AG10803 (cell line): ENCODE data around the gene GAA.
"Not testable (repeated sequence)": the region's sequence is repeated elsewhere in the genome, so short reads cannot be mapped to it uniquely, and the experiment has no call there.

Experiments used
- DNase-seq: peaks from one replicate; pipeline ENCODE4 v3.0.0; 2010; ENCODE audit warnings: low read depth
- H3K4me3 ChIP-seq: 2 replicates; pipeline ENCODE4 v1.5.1; 2011; ENCODE audit warnings: mild to moderate bottlenecking, low read length, control low read depth
- CTCF ChIP-seq: conservative IDR thresholded peaks from 2 replicates; pipeline ENCODE4 v1.5.1; 2011; ENCODE audit warnings: mild to moderate bottlenecking, low read length, control low read depth, inconsistent platforms

GAA gene

GRCh38 chr17:80083136-80083661, 18.2 kb upstream of the GAA start:
- no peak overlapping the region for H3K4me3 ChIP-seq
- TF ChIP-seq CTCF: no peak
- DNase-seq: no peak

- no peak for DNase-seq
- TF ChIP-seq CTCF: no peak
- no peak overlapping the region for H3K4me3 ChIP-seq
These were observed 16.6 kb upstream of the GAA start for GRCh38 chr17:80084773-80085172.

- no peak for DNase-seq
- TF ChIP-seq CTCF: no peak
- no peak overlapping the region for H3K4me3 ChIP-seq
These were observed 15.3 kb upstream of the GAA start for GRCh38 chr17:80086081-80086480.

GRCh38 chr17:80086616-80087015, 14.8 kb upstream of the GAA start:
- no peak for TF ChIP-seq CTCF
- no peak for DNase-seq
- H3K4me3 ChIP-seq: no peak overlapping the region

- no peak for DNase-seq
- H3K4me3 ChIP-seq: no peak overlapping the region
- TF ChIP-seq CTCF: no peak
These were observed 13.8 kb upstream of the GAA start for GRCh38 chr17:80087346-80088265.

- no peak for DNase-seq
- no peak for TF ChIP-seq CTCF
- H3K4me3 ChIP-seq: no peak overlapping the region
These were observed 11.6 kb upstream of the GAA start for GRCh38 chr17:80089762-80090161.

GRCh38 chr17:80090164-80090563, 11.2 kb upstream of the GAA start:
- not testable (repeated sequence) for DNase-seq, H3K4me3 ChIP-seq
